ENCODE measurements around the gene CALML5. TPM values are rescaled to one million over a fixed set of nuclear protein-coding genes. Genes with fewer than 3 reads are reported as not detected.

The CALML5 gene
- total and polyA plus RNA-seq, 9 of the 15 experiments (the other 6 are each of a cell fraction or from before 2014, with no cell fraction given), result not detected

GRCh38 chr10:5498791-5499492, 428 bp downstream of the CALML5 start:
- no peaks in the 10 kb centered on the region for H4K20me1 ChIP-seq (replicated peaks; ENCODE audit: control insufficient read depth, insufficient read depth, low read length)
- WGBS (ENCODE audit: insufficient coverage, low coverage, missing lambda C conversion rate), result 78% methylated on average over 45 of the region's 61 CpGs
- CTCF ChIA-PET (ENCODE audit: low intra/inter-chr PET ratio), result no interaction called here
- FAIRE-seq, result no peak
- H3K27me3 ChIP-seq (ENCODE audit: control insufficient read depth in 2 of 2, insufficient read depth in 2 of 2, low read length in 2 of 2), result peaks cover 0 to 17% of the 10 kb centered on the region in 2 experiments; a peak in 2 of 5 replicates
- H3K4me2 ChIP-seq (ENCODE audit: insufficient read depth, low read length), result no peak overlapping the region
- no peaks in the 10 kb centered on the region for H3K79me2 ChIP-seq (ENCODE audit: control insufficient read depth, insufficient read depth, low read length)
- intact Hi-C loops (cut with micrococcal nuclease) (no loop called here), in situ Hi-C loops (cut with MboI) (no loop called here)
- no peak overlapping the region for H3K4me3 ChIP-seq
- H3K9me3 ChIP-seq (replicated peaks; ENCODE audit: control insufficient read depth, insufficient read depth, low read depth, low read length), result no peaks in the 10 kb centered on the region
- H3K4me1 ChIP-seq (replicated peaks in 1 of 2; ENCODE audit: control insufficient read depth in 2 of 2, insufficient read depth in 2 of 2, low read length in 2 of 2), result peaks cover 15 to 48% of the 10 kb centered on the region in 2 experiments
- no peak for DNase-seq (ENCODE audit: extremely low read depth in 1 of 4, low spot score in 3 of 4)
- POLR2A ChIA-PET, result interaction anchor here (0.6 to 2.1 kb wide), 3 partner anchors 9 to 17 kb away, joined by 3 to 8 read pairs (median 4); no protein-coding TSS in a partner anchor
- TF ChIP-seq ZBTB33 (CRISPR knock-in tag; IDR thresholded peaks at IDR 0.05) (peak; percentile 85), KLF10 (CRISPR knock-in tag; IDR thresholded peaks at IDR 0.05) (no peak), HCFC1 (IDR thresholded peaks at IDR 0.05; ENCODE audit: low read depth, low read length) (no peak)
- ATAC-seq, result no peak
- H3K27ac ChIP-seq (ENCODE audit: extremely low read depth, low read depth, low read length), result no peak overlapping the region
- H3K9me1 ChIP-seq (ENCODE audit: control insufficient read depth, insufficient read depth, low read length), result no peaks in the 10 kb centered on the region
- H2AFZ ChIP-seq (ENCODE audit: low read depth, low read length), result no peak overlapping the region
- no peak overlapping the region for H3K9ac ChIP-seq (ENCODE audit: insufficient read depth in 1 of 2, low read depth in 2 of 2, low read length in 2 of 2)
- no TSS peak for BruUV-seq (replicated peaks)
- no peaks in the 10 kb centered on the region for H3K36me3 ChIP-seq (ENCODE audit: control insufficient read depth, insufficient read depth, low read length)
